AG08396 (cell line): ENCODE results near the gene DCUN1D2.

Experiments used
- DNase-seq: peaks from one replicate; pipeline ENCODE4 v3.0.0; 2012; ENCODE audit warnings: low spot score, mixed read lengths

Gene DCUN1D2

DNA sequence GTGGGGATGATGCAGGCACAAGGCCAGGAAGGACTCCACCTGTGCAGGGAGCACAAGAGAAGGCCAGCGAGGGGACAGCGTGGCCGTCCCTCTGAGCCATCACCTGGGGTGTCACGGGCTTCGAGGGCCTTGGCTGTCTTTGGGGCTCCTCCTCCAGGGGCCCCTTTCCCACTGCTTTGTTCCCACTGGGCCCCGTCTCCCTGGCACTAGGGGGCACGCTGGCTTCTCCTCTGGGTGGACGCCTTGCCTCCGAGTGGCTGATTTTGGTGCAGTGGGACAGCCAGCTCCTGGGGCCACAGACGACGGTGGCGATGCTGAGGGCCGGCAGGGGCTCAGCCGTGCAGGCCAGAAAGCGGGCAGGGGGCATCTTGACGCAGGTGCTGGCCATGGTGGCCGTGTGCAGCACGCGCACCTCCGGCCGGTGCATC, 83.4 kb downstream of the DCUN1D2 start:
- DNase-seq: no peak

- DNase-seq: no peak
Measured at GRCh38 chr13:113406321-113407102, 84.0 kb downstream of the DCUN1D2 start.
